ENCODE data around the gene LIN7B. TPM values are rescaled to one million over a fixed set of nuclear protein-coding genes. Genes with fewer than 3 reads are reported as not detected.

LIN7B gene
- total RNA-seq, 1 donor from 2014 or later = 18.3 TPM

- Histone ChIP-seq H3K36me3 (ENCODE audit: control insufficient read depth in 3 of 3, insufficient read depth in 3 of 3, low read length in 3 of 3) (no peaks in the 10 kb centered on the region), H3K9me3 (ENCODE audit: control insufficient read depth in 3 of 3, low read length in 3 of 3) (no peaks in the 10 kb centered on the region), H3K9ac (ENCODE audit: low read depth in 1 of 3, low read length in 3 of 3) (no peak overlapping the region), H3K4me1 (ENCODE audit: control insufficient read depth in 3 of 3, insufficient read depth in 3 of 3, low read length in 3 of 3) (peaks cover 20 to 50% (median 45%) of the 10 kb centered on the region in 3 donors), H3K27ac (ENCODE audit: low read depth, low read length) (peak overlapping the region; percentile 19), H3K4me3 (ENCODE audit: low read length in 3 of 3) (no peak overlapping the region), H3K27me3 (ENCODE audit: control insufficient read depth in 3 of 3, insufficient read depth in 3 of 3, low read length in 3 of 3) (no peaks in the 10 kb centered on the region)
Measured at GRCh38 chr19:49161987-49162386, 47.8 kb downstream of the LIN7B start.

- Histone ChIP-seq H3K9ac (ENCODE audit: low read depth in 1 of 3, low read length in 3 of 3) (peak overlapping the region; percentile 58 to 87 (median 75)), H3K36me3 (ENCODE audit: control insufficient read depth in 3 of 3, insufficient read depth in 3 of 3, low read length in 3 of 3) (peaks cover 10 to 12% (median 11%) of the 10 kb centered on the region in 3 donors), H3K27ac (ENCODE audit: low read depth, low read length) (peak overlapping the region; percentile 90), H3K4me3 (ENCODE audit: low read length in 3 of 3) (peak overlapping the region; percentile 48 to 67 (median 53)), H3K27me3 (ENCODE audit: control insufficient read depth in 3 of 3, insufficient read depth in 3 of 3, low read length in 3 of 3) (no peaks in the 10 kb centered on the region), H3K9me3 (ENCODE audit: control insufficient read depth in 3 of 3, low read length in 3 of 3) (no peaks in the 10 kb centered on the region), H3K4me1 (ENCODE audit: control insufficient read depth in 3 of 3, insufficient read depth in 3 of 3, low read length in 3 of 3) (peaks cover 12 to 31% (median 26%) of the 10 kb centered on the region in 3 donors)
Measured at GRCh38 chr19:49165111-49165750, 51.1 kb downstream of the LIN7B start.

GRCh38 chr19:49165865-49166301 is 51.7 kb downstream of the LIN7B start:
- H3K9me3 ChIP-seq (ENCODE audit: control insufficient read depth in 3 of 3, low read length in 3 of 3) = no peaks in the 10 kb centered on the region
- H3K4me3 ChIP-seq (ENCODE audit: low read length in 3 of 3) = peak overlapping the region; percentile 48 to 67 (median 53)
- H3K27ac ChIP-seq (ENCODE audit: low read depth, low read length) = peak overlapping the region; percentile 90
- H3K36me3 ChIP-seq (ENCODE audit: control insufficient read depth in 3 of 3, insufficient read depth in 3 of 3, low read length in 3 of 3) = peaks cover 15 to 18% (median 17%) of the 10 kb centered on the region in 3 donors
- peaks cover 12 to 26% (median 19%) of the 10 kb centered on the region in 3 donors for H3K4me1 ChIP-seq (ENCODE audit: control insufficient read depth in 3 of 3, insufficient read depth in 3 of 3, low read length in 3 of 3)
- H3K9ac ChIP-seq (ENCODE audit: low read depth in 1 of 3, low read length in 3 of 3) = peak overlapping the region; percentile 58 to 87 (median 75)
- H3K27me3 ChIP-seq (ENCODE audit: control insufficient read depth in 3 of 3, insufficient read depth in 3 of 3, low read length in 3 of 3) = no peaks in the 10 kb centered on the region

- no peaks in the 10 kb centered on the region for H3K9me3 ChIP-seq (ENCODE audit: control insufficient read depth in 3 of 3, low read length in 3 of 3)
- H3K36me3 ChIP-seq (ENCODE audit: control insufficient read depth in 3 of 3, insufficient read depth in 3 of 3, low read length in 3 of 3) = peaks cover 33 to 38% (median 37%) of the 10 kb centered on the region in 3 donors
- peaks cover 12 to 22% (median 17%) of the 10 kb centered on the region in 3 donors for H3K4me1 ChIP-seq (ENCODE audit: control insufficient read depth in 3 of 3, insufficient read depth in 3 of 3, low read length in 3 of 3)
- H3K9ac ChIP-seq (ENCODE audit: low read depth in 1 of 3, low read length in 3 of 3) = no peak overlapping the region
- H3K27ac ChIP-seq (ENCODE audit: low read depth, low read length) = no peak overlapping the region
- H3K4me3 ChIP-seq (ENCODE audit: low read length in 3 of 3) = no peak overlapping the region
- H3K27me3 ChIP-seq (ENCODE audit: control insufficient read depth in 3 of 3, insufficient read depth in 3 of 3, low read length in 3 of 3) = no peaks in the 10 kb centered on the region
Measured at GRCh38 chr19:49167857-49168409, 53.8 kb downstream of the LIN7B start.

Small RNAs within 50 kb of the gene (small RNA-seq; reads per million reads assigned to genes)
- gene RN7SL708P = not detected

Other genes with a start within 250 kb of the LIN7B start
- 14.1 TPM for gene PLEKHA4, start 245.8 kb upstream of the LIN7B start, total RNA-seq
- 26.1 TPM for gene PPP1R15A, start 241.9 kb upstream of the LIN7B start, total RNA-seq
- not detected for gene TULP2, start 215.6 kb upstream of the LIN7B start, total RNA-seq
- gene NUCB1, start 214.1 kb upstream of the LIN7B start, total RNA-seq = 107 TPM
- gene DHDH, start 180.7 kb upstream of the LIN7B start, total RNA-seq = not detected
- 20.4 TPM for gene BAX, start 159.5 kb upstream of the LIN7B start, total RNA-seq
- 470 TPM for gene FTL, start 149.1 kb upstream of the LIN7B start, total RNA-seq
- 42.8 TPM for gene GYS1, start 121.1 kb upstream of the LIN7B start, total RNA-seq
- 101 TPM for gene RUVBL2, start 120.5 kb upstream of the LIN7B start, total RNA-seq
- not detected for gene LHB, start 97.3 kb upstream of the LIN7B start, total RNA-seq
- gene CGB3, start 90.0 kb upstream of the LIN7B start, total RNA-seq = not detected
- not detected for gene CGB2, start 82.5 kb upstream of the LIN7B start, total RNA-seq
- gene CGB1, start 77.5 kb upstream of the LIN7B start, total RNA-seq = not detected
- gene CGB5, start 70.5 kb upstream of the LIN7B start, total RNA-seq = not detected
- gene CGB8, start 65.3 kb upstream of the LIN7B start, total RNA-seq = not detected
- 0.52 TPM for gene CGB7, start 56.6 kb upstream of the LIN7B start, total RNA-seq
- gene NTF4, start 49.6 kb upstream of the LIN7B start, total RNA-seq = not detected
- 3.7 TPM for gene KCNA7, start 41.7 kb upstream of the LIN7B start, total RNA-seq
- 103 TPM for gene SNRNP70, start 28.9 kb upstream of the LIN7B start, total RNA-seq
- gene C19orf73, start 4.8 kb downstream of the LIN7B start, total RNA-seq = not detected
- gene PPFIA3, start 5.2 kb downstream of the LIN7B start, total RNA-seq = 3.1 TPM
- gene HRC, start 41.0 kb downstream of the LIN7B start, total RNA-seq = 78.3 TPM
- 5.2 TPM for gene TRPM4, start 43.4 kb downstream of the LIN7B start, total RNA-seq
- gene SLC6A16, start 210.8 kb downstream of the LIN7B start, total RNA-seq = not detected
- 7.8 TPM for gene CD37, start 221.0 kb downstream of the LIN7B start, total RNA-seq
- gene TEAD2, start 248.0 kb downstream of the LIN7B start, total RNA-seq = 31.3 TPM
- 0.52 TPM for gene DKKL1, start 249.5 kb downstream of the LIN7B start, total RNA-seq

Data from skeletal muscle tissue (tissue), 5 donors.